Measurements from ENCODE around the gene PARP8.

The PARP8 gene

GRCh38 chr5:50856401-50857119 lies 190.1 kb downstream of the PARP8 start:
- H3K4me3 ChIP-seq (ENCODE audit: control insufficient read depth, low read depth, low read length): no peak overlapping the region
- DNase-seq (ENCODE audit: low read depth): no peak
- no peak for TF ChIP-seq CTCF (conservative IDR thresholded peaks at IDR 0.05; ENCODE audit: control insufficient read depth, insufficient read depth, low read depth, low read length)

- no peak for DNase-seq (ENCODE audit: low read depth)
- TF ChIP-seq CTCF (conservative IDR thresholded peaks at IDR 0.05; ENCODE audit: control insufficient read depth, insufficient read depth, low read depth, low read length): no peak
- H3K4me3 ChIP-seq (ENCODE audit: control insufficient read depth, low read depth, low read length): no peak overlapping the region
Observed at GRCh38 chr5:50863534-50864170, 197.2 kb downstream of the PARP8 start.

GRCh38 chr5:50864466-50864865 lies 198.0 kb downstream of the PARP8 start:
- H3K4me3 ChIP-seq (ENCODE audit: control insufficient read depth, low read depth, low read length): no peak overlapping the region
- DNase-seq (ENCODE audit: low read depth): no peak
- no peak for TF ChIP-seq CTCF (conservative IDR thresholded peaks at IDR 0.05; ENCODE audit: control insufficient read depth, insufficient read depth, low read depth, low read length)

GRCh38 chr5:50866415-50866814 lies 200.0 kb downstream of the PARP8 start:
- TF ChIP-seq CTCF (conservative IDR thresholded peaks at IDR 0.05; ENCODE audit: control insufficient read depth, insufficient read depth, low read depth, low read length): no peak
- DNase-seq (ENCODE audit: low read depth): no peak

GRCh38 chr5:50867140-50867539 lies 200.7 kb downstream of the PARP8 start:
- no peak for DNase-seq (ENCODE audit: low read depth)
- no peak overlapping the region for H3K4me3 ChIP-seq (ENCODE audit: control insufficient read depth, low read depth, low read length)
- TF ChIP-seq CTCF (conservative IDR thresholded peaks at IDR 0.05; ENCODE audit: control insufficient read depth, insufficient read depth, low read depth, low read length): no peak

More at GRCh38 chr5:50866415-50866814, 200.0 kb downstream of the PARP8 start:
- H3K4me3 ChIP-seq (ENCODE audit: control insufficient read depth, low read depth, low read length): no peak overlapping the region

- no peak overlapping the region for H3K4me3 ChIP-seq (ENCODE audit: control insufficient read depth, low read depth, low read length)
- TF ChIP-seq CTCF (conservative IDR thresholded peaks at IDR 0.05; ENCODE audit: control insufficient read depth, insufficient read depth, low read depth, low read length): no peak
- no peak for DNase-seq (ENCODE audit: low read depth)
Observed at GRCh38 chr5:50873595-50874277, 207.3 kb downstream of the PARP8 start.
